Keratinocyte (primary cell): ENCODE measurements around the gene SLC25A25. TPM values are rescaled to one million over a fixed set of nuclear protein-coding genes. Genes with fewer than 3 reads are reported as not detected.
A peak's percentile ranks its signal among the peaks of the same experiment; 100 is the strongest.
"Not testable (repeated sequence)": the region's sequence is repeated elsewhere in the genome, so short reads cannot be mapped to it uniquely, and the experiment has no call there.

Source experiments
- DNase-seq: peaks from one replicate; pipeline ENCODE4 v3.0.0-alpha.2; 2011; ENCODE audit warnings: low read depth, missing footprints, low spot score
- FAIRE-seq: peaks from 2 replicates; lab custom pipeline; 2011; peaks lifted over from hg19 to GRCh38; lab: Jason Lieb, UNC
- H2AFZ ChIP-seq: 2 replicates; pipeline ENCODE4 v1.6.0; 2012; ENCODE audit warnings: low read length, control low read depth, inconsistent platforms; ENCODE audit not compliant: control insufficient read depth
- H3K27ac ChIP-seq: 2 replicates; pipeline ENCODE4 v1.5.1; 2011; ENCODE audit warnings: low read length; ENCODE audit not compliant: control insufficient read depth, insufficient read depth
- H3K27me3 ChIP-seq: 3 replicates; pipeline ENCODE4 v1.6.0; 2011; ENCODE audit warnings: low read length; ENCODE audit not compliant: control insufficient read depth, insufficient read depth; ENCODE audit errors: extremely low read depth
- H3K36me3 ChIP-seq, 2 experiments: 2 replicates in 1 of 2; 3 replicates in 1 of 2; pipeline ENCODE4 v1.5.1; 2011; ENCODE audit warnings: low read length in 2 of 2, mild to moderate bottlenecking in 1 of 2; ENCODE audit not compliant: control insufficient read depth in 2 of 2, insufficient read depth in 2 of 2; ENCODE audit errors: extremely low read depth in 1 of 2
- H3K4me1 ChIP-seq: 3 replicates; pipeline ENCODE4 v1.5.1; 2011; ENCODE audit warnings: low read length; ENCODE audit not compliant: control insufficient read depth, insufficient read depth; ENCODE audit errors: extremely low read depth
- H3K4me2 ChIP-seq: 3 replicates; pipeline ENCODE4 v1.6.0; 2011; ENCODE audit warnings: low read depth, low read length; ENCODE audit not compliant: control insufficient read depth, insufficient read depth; ENCODE audit errors: extremely low read depth
- H3K4me3 ChIP-seq, 3 experiments: fragments of 200-600 bp in 1 of 3; sonication (generic) in 1 of 3; 2 replicates in 2 of 3; 3 replicates in 1 of 3; pipeline ENCODE4 v1.5.1; 2011 to 2016; ENCODE audit warnings: low read length in 3 of 3, mild to moderate bottlenecking in 3 of 3, control low read depth in 2 of 3, inconsistent platforms in 1 of 3, low read depth in 1 of 3, mixed read lengths in 1 of 3, mixed run types in 1 of 3, moderate library complexity in 1 of 3; ENCODE audit not compliant: control insufficient read depth in 2 of 3, insufficient read depth in 2 of 3; ENCODE audit errors: extremely low read depth in 1 of 3
- H3K79me2 ChIP-seq: 2 replicates; pipeline ENCODE4 v1.6.0; 2012; ENCODE audit warnings: low read length; ENCODE audit not compliant: control insufficient read depth, insufficient read depth
- H3K9ac ChIP-seq: 3 replicates; pipeline ENCODE4 v1.6.0; 2011; ENCODE audit warnings: low read length; ENCODE audit not compliant: control insufficient read depth, insufficient read depth; ENCODE audit errors: extremely low read depth
- H3K9me1 ChIP-seq: 3 replicates; pipeline ENCODE4 v1.6.0; 2011; ENCODE audit warnings: low read length; ENCODE audit not compliant: control insufficient read depth, insufficient read depth; ENCODE audit errors: extremely low read depth
- H3K9me3 ChIP-seq: 2 replicates; pipeline ENCODE4 v1.5.1; 2012; ENCODE audit warnings: low read depth, low read length; ENCODE audit not compliant: control insufficient read depth
- H4K20me1 ChIP-seq: 3 replicates; pipeline ENCODE4 v1.6.0; 2011; ENCODE audit warnings: low read length; ENCODE audit not compliant: control insufficient read depth, insufficient read depth; ENCODE audit errors: extremely low read depth
- CTCF ChIP-seq, 3 experiments: IDR thresholded peaks in 1 of 3; conservative IDR thresholded peaks in 1 of 3; optimal IDR thresholded peaks in 1 of 3; 2 replicates in 2 of 3; 3 replicates in 1 of 3; pipeline versions ENCODE3 to v1.5.1; 2011; ENCODE audit warnings: low read length in 3 of 3, mild to moderate bottlenecking in 3 of 3, moderate library complexity in 2 of 3, control low read depth in 1 of 3, inconsistent platforms in 1 of 3; ENCODE audit not compliant: insufficient read depth in 2 of 3; ENCODE audit errors: extremely low read depth in 1 of 3
- EZH2 ChIP-seq: IDR thresholded peaks from one replicate; pipeline ENCODE4 v1.6.1; 2012; ENCODE audit warnings: inconsistent platforms, mild to moderate bottlenecking, low read length, moderate library complexity
- dilution Hi-C: fragments of 300-500 bp; cut with MboI; formaldehyde crosslinking; loops from one replicate; pipeline ENCODE4 v1.7.0; 2020; ENCODE audit warnings: low sequenced_read_pairs; ENCODE audit not compliant: extremely low pct_ligation_motif_present
- polyA plus RNA-seq, 5 experiments: library from polyadenylated mRNA; depleted of rRNA in 3 of 5; stranded (reverse) in 3 of 5; stranded (forward) in 1 of 5; unstranded in 1 of 5; fragments of >200 nt; gene quantifications; 1 replicate in 1 of 5; 2 replicates in 3 of 5; 3 replicates in 1 of 5; pipeline versions ENCODE4 v1.2.1 to v1.2.3, GENCODE V29; 2011 to 2012; ENCODE audit warnings: missing spikeins in 2 of 5, low read depth in 1 of 5, low replicate concordance in 1 of 5

Gene SLC25A25
- polyA plus RNA-seq, 1 donor (not counting 4 experiments of a cell fraction or from before 2014, with no cell fraction given) = 6.5 TPM

GRCh38 chr9:128132139-128132538, 64.1 kb downstream of the SLC25A25 start:
- H3K79me2 ChIP-seq, H4K20me1 ChIP-seq, H3K4me2 ChIP-seq, H3K27ac ChIP-seq, H3K9me3 ChIP-seq, H3K9ac ChIP-seq, H3K9me1 ChIP-seq, DNase-seq, H3K4me3 ChIP-seq, dilution Hi-C loops, H3K36me3 ChIP-seq, H2AFZ ChIP-seq, FAIRE-seq, H3K27me3 ChIP-seq: not testable (repeated sequence)
- peaks cover 12% of the 10 kb centered on the region for H3K4me1 ChIP-seq

- H4K20me1 ChIP-seq, H3K9me3 ChIP-seq, H3K4me2 ChIP-seq, dilution Hi-C loops, H3K79me2 ChIP-seq, H3K36me3 ChIP-seq, H3K27me3 ChIP-seq, H3K9ac ChIP-seq, DNase-seq, H3K4me3 ChIP-seq, H3K27ac ChIP-seq, H3K9me1 ChIP-seq: not testable (repeated sequence)
- H2AFZ ChIP-seq = peak overlapping the region; percentile 16
- H3K4me1 ChIP-seq = peaks cover 13% of the 10 kb centered on the region
- peak; percentile 67 for FAIRE-seq
Measured at GRCh38 chr9:128135561-128135960, 67.5 kb downstream of the SLC25A25 start.

- Histone ChIP-seq H3K4me2 (no peak overlapping the region), H3K4me1 (peaks cover 13% of the 10 kb centered on the region)
Measured at GRCh38 chr9:128136816-128137793, 69.1 kb downstream of the SLC25A25 start.

More at GRCh38 chr9:128136816-128137793, 69.1 kb downstream of the SLC25A25 start:
- H3K27ac ChIP-seq = no peak overlapping the region
- H3K4me3 ChIP-seq = no peak overlapping the region
- no peaks in the 10 kb centered on the region for H3K27me3 ChIP-seq
- FAIRE-seq (peak; percentile 84), DNase-seq (no peak)
- H3K9me1 ChIP-seq = no peaks in the 10 kb centered on the region
- TF ChIP-seq EZH2 = no peak
- TF ChIP-seq CTCF (optimal IDR thresholded peaks at IDR 0.05 in 1 of 3, IDR thresholded peaks at IDR 0.05 in 1 of 3, conservative IDR thresholded peaks at IDR 0.05 in 1 of 3; ENCODE audit: extremely low read depth in 1 of 3, insufficient read depth in 2 of 3, low read length in 3 of 3) = no peak
- no peaks in the 10 kb centered on the region for H3K36me3 ChIP-seq
- dilution Hi-C loops = no loop called here
- no peaks in the 10 kb centered on the region for H3K9me3 ChIP-seq
- H2AFZ ChIP-seq = peak overlapping the region; percentile 9
- H3K9ac ChIP-seq = no peak overlapping the region
- H4K20me1 ChIP-seq = no peaks in the 10 kb centered on the region
- no peaks in the 10 kb centered on the region for H3K79me2 ChIP-seq
